Subcutaneous adipose tissue (tissue), 4 donors: ENCODE data around the gene SV2C. TPM values are rescaled to one million over a fixed set of nuclear protein-coding genes. Genes with fewer than 3 reads are reported as not detected.

Source experiments
- CTCF ChIP-seq: fragments of 450-650 bp; IDR thresholded peaks from one replicate; pipeline ENCODE4 v1.5.1; 2016; ENCODE audit warnings: low read depth, mild to moderate bottlenecking, control low read depth, antibody characterized with exemption, moderate library complexity
- total RNA-seq, 4 donors: library from RNA; depleted of rRNA; stranded (reverse); fragments of >200 nt; gene quantifications; one replicate each; pipeline ENCODE4 v1.1.0, GENCODE V29; 2016

The SV2C gene
- total RNA-seq, 4 donors from 2014 or later, result under 0.01 to 0.17 (median under 0.01) TPM; not detected in 1

- TF ChIP-seq CTCF, result no peak
Measured at GRCh38 chr5:76379855-76380254, 296.7 kb downstream of the SV2C start.

- TF ChIP-seq CTCF, result no peak
Measured at GRCh38 chr5:76380346-76381066, 297.3 kb downstream of the SV2C start.

GRCh38 chr5:76383126-76383832 lies 300.1 kb downstream of the SV2C start:
- TF ChIP-seq CTCF, result no peak

- no peak for TF ChIP-seq CTCF
Measured at GRCh38 chr5:76384189-76384588, 301.0 kb downstream of the SV2C start.

- TF ChIP-seq CTCF, result no peak
Measured at GRCh38 chr5:76384705-76385104, 301.5 kb downstream of the SV2C start.

GRCh38 chr5:76385540-76385939 lies 302.4 kb downstream of the SV2C start:
- TF ChIP-seq CTCF, result no peak

- TF ChIP-seq CTCF, result no peak
Measured at GRCh38 chr5:76386360-76386759, 303.2 kb downstream of the SV2C start.
